ENCODE results near the gene PRKAG1.

PRKAG1 gene

DNA sequence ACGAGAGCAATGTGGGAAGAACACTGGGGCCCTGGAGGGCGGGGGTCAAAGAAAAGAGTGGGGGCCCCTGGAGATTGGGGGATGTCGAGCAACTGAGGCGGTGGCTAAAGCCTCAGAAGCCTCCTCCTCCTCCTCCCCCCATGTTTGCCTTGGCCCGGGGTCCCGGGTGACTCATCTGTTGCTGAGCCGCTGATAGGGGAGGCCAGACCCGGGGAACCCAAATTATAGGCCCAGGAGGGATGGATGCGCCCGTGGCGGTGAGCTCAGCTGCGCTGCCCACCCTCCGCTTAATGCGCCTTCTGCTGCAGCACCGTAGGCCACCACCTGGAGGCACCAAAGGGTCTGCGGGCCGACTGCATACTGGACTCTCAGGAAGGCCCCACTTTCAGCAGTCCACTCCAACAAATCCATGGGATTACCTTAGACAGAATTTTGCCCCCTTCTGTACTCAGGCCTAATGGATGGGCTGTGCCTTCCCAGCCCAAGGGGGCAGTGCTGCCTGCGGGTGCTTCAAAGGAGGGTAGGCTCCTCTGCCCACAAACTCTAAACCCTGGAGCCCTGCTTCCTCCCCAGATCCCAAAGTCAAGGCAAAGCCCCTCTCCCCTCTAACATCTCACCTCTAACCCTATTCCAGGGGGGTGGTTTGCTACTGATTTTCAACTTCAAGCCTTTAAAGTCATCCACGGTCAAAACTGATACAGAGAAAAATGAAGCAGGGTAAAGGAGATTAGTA, 44.5 kb downstream of the PRKAG1 start:
- peaks cover 65% of the 10 kb centered on the region for H3K27me3 ChIP-seq (ENCODE audit: insufficient read depth, poor library complexity, severe bottlenecking)
- no peak for DNase-seq (ENCODE audit: low spot score)
- H3K36me3 ChIP-seq (ENCODE audit: low read depth): no peaks in the 10 kb centered on the region
- no peak overlapping the region for H3K27ac ChIP-seq (ENCODE audit: poor library complexity, severe bottlenecking)
- no peaks in the 10 kb centered on the region for H3K9me3 ChIP-seq (ENCODE audit: severe bottlenecking)
- H3K4me3 ChIP-seq (ENCODE audit: severe bottlenecking): no peak overlapping the region
- TF ChIP-seq, protein P1, sequence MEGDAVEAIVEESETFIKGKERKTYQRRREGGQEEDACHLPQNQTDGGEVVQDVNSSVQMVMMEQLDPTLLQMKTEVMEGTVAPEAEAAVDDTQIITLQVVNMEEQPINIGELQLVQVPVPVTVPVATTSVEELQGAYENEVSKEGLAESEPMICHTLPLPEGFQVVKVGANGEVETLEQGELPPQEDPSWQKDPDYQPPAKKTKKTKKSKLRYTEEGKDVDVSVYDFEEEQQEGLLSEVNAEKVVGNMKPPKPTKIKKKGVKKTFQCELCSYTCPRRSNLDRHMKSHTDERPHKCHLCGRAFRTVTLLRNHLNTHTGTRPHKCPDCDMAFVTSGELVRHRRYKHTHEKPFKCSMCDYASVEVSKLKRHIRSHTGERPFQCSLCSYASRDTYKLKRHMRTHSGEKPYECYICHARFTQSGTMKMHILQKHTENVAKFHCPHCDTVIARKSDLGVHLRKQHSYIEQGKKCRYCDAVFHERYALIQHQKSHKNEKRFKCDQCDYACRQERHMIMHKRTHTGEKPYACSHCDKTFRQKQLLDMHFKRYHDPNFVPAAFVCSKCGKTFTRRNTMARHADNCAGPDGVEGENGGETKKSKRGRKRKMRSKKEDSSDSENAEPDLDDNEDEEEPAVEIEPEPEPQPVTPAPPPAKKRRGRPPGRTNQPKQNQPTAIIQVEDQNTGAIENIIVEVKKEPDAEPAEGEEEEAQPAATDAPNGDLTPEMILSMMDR (IDR thresholded peaks at IDR 0.05; ENCODE audit: poor library complexity, severe bottlenecking): no peak
- no peak for ATAC-seq (ENCODE audit: low read depth)
- no peaks in the 10 kb centered on the region for H3K4me1 ChIP-seq (ENCODE audit: insufficient read depth, poor library complexity, severe bottlenecking)

- H3K9me3 ChIP-seq (ENCODE audit: severe bottlenecking): no peaks in the 10 kb centered on the region
- H3K4me3 ChIP-seq (ENCODE audit: severe bottlenecking): no peak overlapping the region
- no peaks in the 10 kb centered on the region for H3K4me1 ChIP-seq (ENCODE audit: insufficient read depth, poor library complexity, severe bottlenecking)
- no peak for DNase-seq (ENCODE audit: low spot score)
- H3K36me3 ChIP-seq (ENCODE audit: low read depth): no peaks in the 10 kb centered on the region
- no peak overlapping the region for H3K27ac ChIP-seq (ENCODE audit: poor library complexity, severe bottlenecking)
- ATAC-seq (ENCODE audit: low read depth): no peak
- TF ChIP-seq, protein P1 (IDR thresholded peaks at IDR 0.05; ENCODE audit: poor library complexity, severe bottlenecking): no peak
- H3K27me3 ChIP-seq (ENCODE audit: insufficient read depth, poor library complexity, severe bottlenecking): peaks cover 59% of the 10 kb centered on the region
Measured at GRCh38 chr12:48973531-48973930, 45.0 kb downstream of the PRKAG1 start.

- Histone ChIP-seq H3K4me1 (ENCODE audit: insufficient read depth, poor library complexity, severe bottlenecking) (no peaks in the 10 kb centered on the region), H3K4me3 (ENCODE audit: severe bottlenecking) (no peak overlapping the region), H3K27me3 (ENCODE audit: insufficient read depth, poor library complexity, severe bottlenecking) (peaks cover 54% of the 10 kb centered on the region), H3K36me3 (ENCODE audit: low read depth) (no peaks in the 10 kb centered on the region), H3K9me3 (ENCODE audit: severe bottlenecking) (no peaks in the 10 kb centered on the region), H3K27ac (ENCODE audit: poor library complexity, severe bottlenecking) (no peak overlapping the region)
- TF ChIP-seq, protein P1 (IDR thresholded peaks at IDR 0.05; ENCODE audit: poor library complexity, severe bottlenecking): no peak
- DNase-seq (ENCODE audit: low spot score): no peak
- no peak for ATAC-seq (ENCODE audit: low read depth)
Measured at GRCh38 chr12:48972952-48973483, 45.6 kb downstream of the PRKAG1 start.

DNA sequence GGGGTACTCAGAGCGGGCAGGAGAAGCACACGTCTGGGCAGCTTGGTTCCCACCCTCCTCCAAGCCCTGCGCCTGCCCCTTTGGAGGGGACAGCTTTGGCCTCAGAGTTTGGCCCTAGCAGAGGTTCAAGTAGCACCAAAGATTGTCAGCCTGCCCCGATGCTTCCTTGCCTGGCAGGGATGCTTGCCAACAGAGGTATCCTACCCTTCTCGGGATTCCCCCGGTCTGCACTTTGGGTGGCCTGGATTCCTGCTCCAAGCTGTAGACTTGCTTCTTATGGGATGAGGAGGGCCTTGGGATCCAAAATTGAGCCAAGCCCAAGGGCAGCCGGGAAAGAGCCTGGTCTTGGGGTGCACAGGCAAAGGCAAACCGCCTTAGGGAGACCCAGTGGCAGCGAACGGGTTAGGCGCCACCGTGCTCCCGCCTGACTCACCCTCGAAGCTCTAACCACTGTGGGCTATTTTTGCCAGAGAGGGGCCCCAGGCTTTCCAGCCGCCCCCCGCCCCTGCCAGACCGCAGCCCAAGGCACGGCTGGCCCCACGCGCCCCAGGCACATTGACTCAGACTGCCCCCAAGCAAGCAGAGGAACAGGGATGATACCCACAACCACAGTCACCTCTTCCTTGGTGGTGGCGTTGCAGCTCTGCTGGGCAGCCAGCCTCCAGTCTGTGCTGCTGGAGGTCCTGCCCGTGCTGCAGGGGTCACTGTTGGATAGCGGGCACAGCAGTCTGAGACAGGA, 46.2 kb downstream of the PRKAG1 start:
- no peak overlapping the region for H3K27ac ChIP-seq (ENCODE audit: poor library complexity, severe bottlenecking)
- peaks cover 47% of the 10 kb centered on the region for H3K27me3 ChIP-seq (ENCODE audit: insufficient read depth, poor library complexity, severe bottlenecking)
- H3K4me1 ChIP-seq (ENCODE audit: insufficient read depth, poor library complexity, severe bottlenecking): no peaks in the 10 kb centered on the region
- no peak overlapping the region for H3K4me3 ChIP-seq (ENCODE audit: severe bottlenecking)
- H3K36me3 ChIP-seq (ENCODE audit: low read depth): no peaks in the 10 kb centered on the region
- ATAC-seq (ENCODE audit: low read depth): no peak
- TF ChIP-seq, protein P1 (IDR thresholded peaks at IDR 0.05; ENCODE audit: poor library complexity, severe bottlenecking): no peak
- no peaks in the 10 kb centered on the region for H3K9me3 ChIP-seq (ENCODE audit: severe bottlenecking)
- DNase-seq (ENCODE audit: low spot score): no peak
